ENCODE measurements around the gene RAB40C.

Gene RAB40C

GRCh38 chr16:632486-633335 is 42.8 kb downstream of the RAB40C start:
- Histone ChIP-seq H3K9me3 (ENCODE audit: insufficient read depth, low read depth, low read length) (no peaks in the 10 kb centered on the region), H3K79me2 (ENCODE audit: insufficient read depth, low read length) (peaks cover 14% of the 10 kb centered on the region), H3K27me3 (ENCODE audit: insufficient read depth, low read length, poor library complexity, severe bottlenecking) (no peaks in the 10 kb centered on the region), H3K4me2 (ENCODE audit: low read depth, low read length, poor library complexity, severe bottlenecking) (no peak overlapping the region), H3F3A (ENCODE audit: low read depth) (no peaks in the 10 kb centered on the region), H2AFZ (ENCODE audit: low read length) (no peak overlapping the region), H3K36me3 (ENCODE audit: insufficient read depth, low read length) (no peaks in the 10 kb centered on the region), H3K9me2 (replicated peaks; ENCODE audit: low read depth, low read length) (no peaks in the 10 kb centered on the region), H3K4me1 (ENCODE audit: insufficient read depth, low read length, poor library complexity, severe bottlenecking) (no peaks in the 10 kb centered on the region), H3K9ac (ENCODE audit: low read depth, low read length, poor library complexity, severe bottlenecking) (no peak overlapping the region), H3K4me3 (ENCODE audit: low read length, poor library complexity, severe bottlenecking) (no peak overlapping the region), H4K20me1 (ENCODE audit: insufficient read depth, low read length, poor library complexity, severe bottlenecking) (no peaks in the 10 kb centered on the region)
- TF ChIP-seq EZH2phosphoT487 (IDR thresholded peaks at IDR 0.05; ENCODE audit: borderline replicate concordance): no peak
- no peak for TF ChIP-seq CTCF (conservative IDR thresholded peaks at IDR 0.05; ENCODE audit: low read length)

GRCh38 chr16:633336-634050 is 43.6 kb downstream of the RAB40C start:
- H3K4me1 ChIP-seq (ENCODE audit: insufficient read depth, low read length, poor library complexity, severe bottlenecking): no peaks in the 10 kb centered on the region
- no peaks in the 10 kb centered on the region for H3K36me3 ChIP-seq (ENCODE audit: insufficient read depth, low read length)
- no peak overlapping the region for H3K9ac ChIP-seq (ENCODE audit: low read depth, low read length, poor library complexity, severe bottlenecking)
- H2AFZ ChIP-seq (ENCODE audit: low read length): no peak overlapping the region
- H3K9me3 ChIP-seq (ENCODE audit: insufficient read depth, low read depth, low read length): no peaks in the 10 kb centered on the region
- no peaks in the 10 kb centered on the region for H3F3A ChIP-seq (ENCODE audit: low read depth)
- H3K4me2 ChIP-seq (ENCODE audit: low read depth, low read length, poor library complexity, severe bottlenecking): no peak overlapping the region
- H4K20me1 ChIP-seq (ENCODE audit: insufficient read depth, low read length, poor library complexity, severe bottlenecking): no peaks in the 10 kb centered on the region
- no peaks in the 10 kb centered on the region for H3K27me3 ChIP-seq (ENCODE audit: insufficient read depth, low read length, poor library complexity, severe bottlenecking)
- H3K4me3 ChIP-seq (ENCODE audit: low read length, poor library complexity, severe bottlenecking): no peak overlapping the region
- TF ChIP-seq CTCF (conservative IDR thresholded peaks at IDR 0.05; ENCODE audit: low read length): no peak
- no peak for TF ChIP-seq EZH2phosphoT487 (IDR thresholded peaks at IDR 0.05; ENCODE audit: borderline replicate concordance)
- H3K9me2 ChIP-seq (replicated peaks; ENCODE audit: low read depth, low read length): no peaks in the 10 kb centered on the region
- peaks cover 14% of the 10 kb centered on the region for H3K79me2 ChIP-seq (ENCODE audit: insufficient read depth, low read length)

GRCh38 chr16:634051-634670 is 44.3 kb downstream of the RAB40C start:
- Histone ChIP-seq H4K20me1 (ENCODE audit: insufficient read depth, low read length, poor library complexity, severe bottlenecking) (no peaks in the 10 kb centered on the region), H3K27me3 (ENCODE audit: insufficient read depth, low read length, poor library complexity, severe bottlenecking) (no peaks in the 10 kb centered on the region), H2AFZ (ENCODE audit: low read length) (no peak overlapping the region), H3K9ac (ENCODE audit: low read depth, low read length, poor library complexity, severe bottlenecking) (no peak overlapping the region), H3K9me2 (replicated peaks; ENCODE audit: low read depth, low read length) (no peaks in the 10 kb centered on the region), H3K4me3 (ENCODE audit: low read length, poor library complexity, severe bottlenecking) (no peak overlapping the region), H3K4me1 (ENCODE audit: insufficient read depth, low read length, poor library complexity, severe bottlenecking) (no peaks in the 10 kb centered on the region), H3K36me3 (ENCODE audit: insufficient read depth, low read length) (no peaks in the 10 kb centered on the region), H3K79me2 (ENCODE audit: insufficient read depth, low read length) (peaks cover 14% of the 10 kb centered on the region), H3F3A (ENCODE audit: low read depth) (no peaks in the 10 kb centered on the region), H3K4me2 (ENCODE audit: low read depth, low read length, poor library complexity, severe bottlenecking) (no peak overlapping the region), H3K9me3 (ENCODE audit: insufficient read depth, low read depth, low read length) (no peaks in the 10 kb centered on the region)
- no peak for TF ChIP-seq CTCF (conservative IDR thresholded peaks at IDR 0.05; ENCODE audit: low read length)
- no peak for TF ChIP-seq EZH2phosphoT487 (IDR thresholded peaks at IDR 0.05; ENCODE audit: borderline replicate concordance)

Data from Loucy (cell line).